Activated CD8-positive, alpha-beta T cell treated with anti-CD3 and anti-CD28 coated beads for 36 hours (primary cell): Measurements from ENCODE around the gene HSPA12A. TPM values are rescaled to one million over a fixed set of nuclear protein-coding genes. Genes with fewer than 3 reads are reported as not detected.
A peak's percentile ranks its signal among the peaks of the same experiment; 100 is the strongest.

Experiments
- ATAC-seq: fragments of 200-7000 bp; cut with Tn5 transposase; one replicate; pipeline ENCODE4 v1.10.0; 2021; ENCODE audit warnings: mild to moderate bottlenecking, moderate library complexity
- CTCF ChIA-PET: fragments of 350-600 bp; sonication (Branson Sonifier 250); formaldehyde crosslinking; loops from one replicate; lab custom pipeline; 2021; ENCODE audit warnings: antibody characterized with exemption; lab: Charles Lee
- POLR2A ChIA-PET: fragments of 350-600 bp; sonication (Branson Sonifier 250); formaldehyde crosslinking; loops from one replicate; lab custom pipeline; 2021; ENCODE audit warnings: antibody characterized with exemption; lab: Charles Lee
- DNase-seq: peaks from one replicate; pipeline ENCODE4 v3.0.0-alpha.2; 2020
- H3K27ac Mint-ChIP-seq: one replicate; pipeline ENCODE4 v1.8.0; 2021; ENCODE audit warnings: mild to moderate bottlenecking, mixed read lengths
- H3K27me3 Mint-ChIP-seq: one replicate; pipeline ENCODE4 v1.8.0; 2021; ENCODE audit warnings: mixed read lengths
- H3K36me3 Mint-ChIP-seq: one replicate; pipeline ENCODE4 v1.8.0; 2021; ENCODE audit warnings: low read depth, mixed read lengths
- H3K4me1 Mint-ChIP-seq: one replicate; pipeline ENCODE4 v1.8.0; 2021; ENCODE audit warnings: low read depth, mixed read lengths
- H3K4me3 Mint-ChIP-seq: one replicate; pipeline ENCODE4 v1.8.0; 2021; ENCODE audit warnings: mild to moderate bottlenecking, moderate library complexity, mixed read lengths
- H3K9me3 Mint-ChIP-seq: one replicate; pipeline ENCODE4 v1.8.0; 2021; ENCODE audit warnings: mixed read lengths
- intact Hi-C: fragments of 100-400 bp; cut with micrococcal nuclease; formaldehyde crosslinking; loops from one replicate; pipeline ENCODE4 v1.10.0; 2022
- total RNA-seq, 2 experiments: library from RNA; stranded (reverse); gene quantifications; one replicate each; pipeline ENCODE4 v1.2.3, GENCODE V29; 2021
- TF ChIP-seq, protein P1 (sequence below): fragments of 200-600 bp; IDR thresholded peaks from one replicate; pipeline ENCODE4 v1.8.0; 2022; ENCODE audit warnings: antibody characterized with exemption, mild to moderate bottlenecking

Gene HSPA12A
- total RNA-seq, 2 experiments from 2014 or later: 0.07 TPM; not detected in 1

DNA sequence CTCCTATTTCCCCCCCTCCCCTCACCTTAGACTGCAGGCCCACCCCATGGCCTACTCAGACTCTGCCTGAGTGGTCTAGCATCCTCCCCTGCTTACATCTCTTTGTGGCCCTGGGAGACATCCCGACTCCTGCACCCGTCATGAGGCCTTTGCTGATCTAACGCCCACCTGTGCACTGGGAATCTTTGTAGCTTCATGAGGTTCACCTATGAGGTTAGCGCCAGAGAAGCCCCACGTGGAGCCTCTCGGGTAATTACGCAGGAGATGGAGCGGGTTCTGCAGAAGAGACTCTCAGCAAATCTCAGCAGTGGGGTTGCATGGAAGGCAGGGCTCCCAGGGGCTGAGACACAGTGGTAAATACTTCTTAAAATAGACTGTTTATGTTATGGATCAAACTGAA is 43.5 kb upstream of the HSPA12A start:
- ATAC-seq (no peak), DNase-seq (no peak)
- Mint-ChIP-seq H3K27me3 (peaks cover 4% of the 10 kb centered on the region), H3K4me3 (no peak overlapping the region), H3K9me3 (no peaks in the 10 kb centered on the region), H3K36me3 (no peaks in the 10 kb centered on the region), H3K27ac (no peak overlapping the region), H3K4me1 (peaks cover 11% of the 10 kb centered on the region)
- intact Hi-C loops: no loop called here
- ChIA-PET CTCF (interaction anchor here (4.4 kb wide), 1 partner anchor 104 kb away, joined by 82 read pairs; no protein-coding TSS in a partner anchor), POLR2A (no interaction called here)
- TF ChIP-seq, protein P1, sequence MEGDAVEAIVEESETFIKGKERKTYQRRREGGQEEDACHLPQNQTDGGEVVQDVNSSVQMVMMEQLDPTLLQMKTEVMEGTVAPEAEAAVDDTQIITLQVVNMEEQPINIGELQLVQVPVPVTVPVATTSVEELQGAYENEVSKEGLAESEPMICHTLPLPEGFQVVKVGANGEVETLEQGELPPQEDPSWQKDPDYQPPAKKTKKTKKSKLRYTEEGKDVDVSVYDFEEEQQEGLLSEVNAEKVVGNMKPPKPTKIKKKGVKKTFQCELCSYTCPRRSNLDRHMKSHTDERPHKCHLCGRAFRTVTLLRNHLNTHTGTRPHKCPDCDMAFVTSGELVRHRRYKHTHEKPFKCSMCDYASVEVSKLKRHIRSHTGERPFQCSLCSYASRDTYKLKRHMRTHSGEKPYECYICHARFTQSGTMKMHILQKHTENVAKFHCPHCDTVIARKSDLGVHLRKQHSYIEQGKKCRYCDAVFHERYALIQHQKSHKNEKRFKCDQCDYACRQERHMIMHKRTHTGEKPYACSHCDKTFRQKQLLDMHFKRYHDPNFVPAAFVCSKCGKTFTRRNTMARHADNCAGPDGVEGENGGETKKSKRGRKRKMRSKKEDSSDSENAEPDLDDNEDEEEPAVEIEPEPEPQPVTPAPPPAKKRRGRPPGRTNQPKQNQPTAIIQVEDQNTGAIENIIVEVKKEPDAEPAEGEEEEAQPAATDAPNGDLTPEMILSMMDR: no peak

DNA sequence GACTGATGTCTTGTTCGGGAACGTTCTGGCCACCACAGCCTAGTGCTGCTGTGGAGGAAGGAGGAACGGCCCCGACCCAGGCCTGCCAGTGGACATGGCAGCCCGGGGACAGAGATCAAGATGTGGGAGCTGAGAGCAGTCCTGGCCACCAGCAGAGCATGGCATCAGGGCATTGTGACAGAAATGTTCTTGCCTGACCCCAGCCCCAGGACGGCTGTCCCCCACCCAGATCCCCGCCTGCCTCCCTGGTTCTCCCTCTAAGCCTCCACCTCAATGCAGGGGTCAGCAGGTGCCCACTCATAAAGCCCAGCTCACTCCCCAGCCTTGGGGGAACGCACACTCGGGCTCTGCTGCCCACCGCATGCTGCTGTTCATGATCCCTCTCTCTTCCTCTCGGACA is 42.9 kb upstream of the HSPA12A start:
- CTCF ChIA-PET: no interaction called here

DNA sequence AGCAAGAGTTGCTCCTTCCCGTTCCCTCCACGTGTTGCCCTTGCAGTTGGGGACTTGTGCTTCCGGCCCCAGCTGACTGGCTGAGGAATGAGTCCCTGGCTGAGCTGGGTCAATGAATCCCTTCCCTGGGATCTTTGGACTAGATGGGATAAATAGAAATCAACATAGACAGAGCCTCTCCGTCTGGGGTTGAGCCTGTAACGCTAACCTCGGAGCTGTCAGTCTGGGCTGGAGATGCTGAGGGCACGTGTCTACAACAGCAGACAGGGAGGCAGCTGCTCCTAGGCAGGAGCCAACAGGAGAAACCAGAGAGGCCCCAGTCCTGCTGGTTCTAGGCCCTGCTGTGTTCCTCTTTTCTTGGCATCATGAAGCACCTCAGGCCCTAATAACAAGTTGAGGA is 42.3 kb upstream of the HSPA12A start:
- ChIA-PET CTCF (interaction anchor here (1.5 kb wide), 1 partner anchor 103 kb away, joined by 5 read pairs; no protein-coding TSS in a partner anchor), POLR2A (no interaction called here)
- intact Hi-C loops: no loop called here
- Mint-ChIP-seq H3K36me3 (no peaks in the 10 kb centered on the region), H3K9me3 (no peaks in the 10 kb centered on the region), H3K4me1 (peaks cover 11% of the 10 kb centered on the region), H3K4me3 (no peak overlapping the region), H3K27me3 (peaks cover 2% of the 10 kb centered on the region), H3K27ac (no peak overlapping the region)
- ATAC-seq (no peak), DNase-seq (no peak)
- TF ChIP-seq, protein P1: no peak

More for the DNA sequence above, 42.9 kb upstream of the HSPA12A start:
- POLR2A ChIA-PET: no interaction called here
- Mint-ChIP-seq H3K4me1 (peaks cover 11% of the 10 kb centered on the region), H3K9me3 (no peaks in the 10 kb centered on the region), H3K27me3 (peaks cover 2% of the 10 kb centered on the region), H3K36me3 (no peaks in the 10 kb centered on the region), H3K27ac (no peak overlapping the region), H3K4me3 (no peak overlapping the region)
- no peak for DNase-seq
- TF ChIP-seq, protein P1: no peak
- ATAC-seq: no peak
- intact Hi-C loops: no loop called here

DNA sequence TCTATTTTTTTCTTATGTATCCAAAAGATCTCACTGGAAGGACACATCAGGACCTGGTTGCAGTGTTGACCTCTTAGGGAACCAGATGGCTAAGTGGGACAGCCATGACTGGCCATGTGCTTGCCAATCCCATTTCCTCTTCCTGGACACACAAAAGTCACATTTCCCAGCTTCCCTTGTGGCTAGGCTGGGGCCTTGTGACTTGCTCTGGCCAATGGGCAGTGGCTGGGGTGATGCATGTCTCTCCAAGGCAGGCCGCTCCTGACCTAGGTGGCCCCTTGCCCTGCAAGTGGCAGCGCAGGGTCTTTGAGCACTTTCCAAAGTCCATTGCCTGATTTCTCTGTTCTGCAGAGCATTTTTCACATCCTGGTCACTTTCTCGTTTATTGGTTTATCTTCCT is 41.7 kb upstream of the HSPA12A start:
- H3K27ac Mint-ChIP-seq: no peak overlapping the region
- no peaks in the 10 kb centered on the region for H3K9me3 Mint-ChIP-seq
- H3K4me3 Mint-ChIP-seq: no peak overlapping the region
- DNase-seq (no peak), ATAC-seq (no peak)
- intact Hi-C loops: no loop called here
- ChIA-PET CTCF (interaction anchor here (1.5 kb wide), 1 partner anchor 102 kb away, joined by 5 read pairs; no protein-coding TSS in a partner anchor), POLR2A (no interaction called here)
- H3K4me1 Mint-ChIP-seq: peaks cover 11% of the 10 kb centered on the region
- TF ChIP-seq, protein P1: no peak
- no peaks in the 10 kb centered on the region for H3K36me3 Mint-ChIP-seq
- peaks cover 2% of the 10 kb centered on the region for H3K27me3 Mint-ChIP-seq

DNA sequence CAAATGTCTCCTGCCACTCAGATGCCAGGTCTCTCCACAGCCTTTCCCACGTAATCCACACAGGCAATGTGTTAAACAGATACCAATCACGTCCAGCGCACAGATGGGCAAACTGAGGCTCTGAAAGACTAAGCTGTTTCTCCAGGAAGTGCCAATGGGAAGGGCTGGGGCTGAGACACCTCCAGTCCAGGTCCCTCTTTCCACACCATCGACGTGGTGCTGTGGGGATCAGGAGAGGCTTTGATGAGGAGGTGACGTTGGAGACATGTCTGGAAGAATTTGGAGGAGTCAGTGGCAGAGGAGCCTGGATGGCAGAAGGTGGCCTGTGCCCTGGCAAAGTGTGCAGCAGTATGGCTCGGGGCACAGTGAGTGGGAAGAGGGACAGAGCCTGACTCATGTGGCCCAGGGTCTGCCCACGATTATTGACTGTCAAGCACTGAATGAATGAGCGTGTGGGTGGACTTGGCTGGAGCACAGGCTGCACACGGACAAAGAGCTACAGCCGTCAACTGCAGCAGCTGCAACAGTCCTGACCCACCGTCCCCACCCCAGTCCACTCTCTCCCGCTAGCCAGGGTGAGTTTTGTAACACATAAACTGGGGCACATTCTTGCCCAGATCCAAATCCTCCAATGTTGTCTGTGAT is 40.8 kb upstream of the HSPA12A start:
- Mint-ChIP-seq H3K27ac (no peak overlapping the region), H3K4me1 (peaks cover 10% of the 10 kb centered on the region), H3K9me3 (no peaks in the 10 kb centered on the region), H3K27me3 (peaks cover 2% of the 10 kb centered on the region), H3K4me3 (no peak overlapping the region), H3K36me3 (no peaks in the 10 kb centered on the region)
- peak; percentile 12 for DNase-seq
- TF ChIP-seq, protein P1: no peak
- ATAC-seq: no peak
- ChIA-PET POLR2A (interaction anchor here (0.6 kb wide), 1 partner anchor 32 kb away, joined by 4 read pairs; no protein-coding TSS in a partner anchor), CTCF (no interaction called here)
- intact Hi-C loops: no loop called here
